ENCODE data around the gene SMURF1.

The SMURF1 gene

GRCh38 chr7:99096124-99096887, 47.6 kb downstream of the SMURF1 start:
- no peak for DNase-seq

GRCh38 chr7:99095698-99096097, 48.2 kb downstream of the SMURF1 start:
- DNase-seq: no peak

- DNase-seq: no peak
Measured at GRCh38 chr7:99094401-99094800, 49.5 kb downstream of the SMURF1 start.

GRCh38 chr7:99092064-99092720, 51.7 kb downstream of the SMURF1 start:
- no peak for DNase-seq

- no peak for DNase-seq
Measured at GRCh38 chr7:99090771-99091542, 53.0 kb downstream of the SMURF1 start.

- no peak for DNase-seq
Measured at GRCh38 chr7:99089914-99090629, 53.8 kb downstream of the SMURF1 start.

- DNase-seq: no peak
Measured at GRCh38 chr7:99086944-99087343, 57.0 kb downstream of the SMURF1 start.

- DNase-seq: no peak
Measured at GRCh38 chr7:99086532-99086931, 57.4 kb downstream of the SMURF1 start.

- DNase-seq: no peak
Measured at GRCh38 chr7:99083733-99084132, 60.2 kb downstream of the SMURF1 start.

- no peak for DNase-seq
Measured at GRCh38 chr7:99083068-99083651, 60.7 kb downstream of the SMURF1 start.

- DNase-seq: no peak
Measured at GRCh38 chr7:99080679-99081078, 63.2 kb downstream of the SMURF1 start.

- DNase-seq: no peak
Measured at GRCh38 chr7:99079104-99079503, 64.8 kb downstream of the SMURF1 start.

GRCh38 chr7:99078416-99078815, 65.5 kb downstream of the SMURF1 start:
- DNase-seq: no peak

- no peak for DNase-seq
Measured at GRCh38 chr7:99076615-99077014, 67.3 kb downstream of the SMURF1 start.

- no peak for DNase-seq
Measured at GRCh38 chr7:99073839-99074446, 70.0 kb downstream of the SMURF1 start.

- no peak for DNase-seq
Measured at GRCh38 chr7:99072126-99072525, 71.8 kb downstream of the SMURF1 start.

- no peak for DNase-seq
Measured at GRCh38 chr7:99070361-99070760, 73.5 kb downstream of the SMURF1 start.

- DNase-seq: no peak
Measured at GRCh38 chr7:99061001-99061776, 82.7 kb downstream of the SMURF1 start.

- no peak for DNase-seq
Measured at GRCh38 chr7:99054781-99055180, 89.1 kb downstream of the SMURF1 start.

- no peak for DNase-seq
Measured at GRCh38 chr7:99050971-99051370, 92.9 kb downstream of the SMURF1 start.

GRCh38 chr7:99047526-99048077, 96.3 kb downstream of the SMURF1 start:
- no peak for DNase-seq

All from central memory CD4-positive, alpha-beta T cell (primary cell).